Neuronal stem cell (in vitro differentiated cells): Measurements from ENCODE around the gene JPH4.

Experiments
- DNase-seq: peaks from one replicate; pipeline ENCODE4 v3.0.0-alpha.2; 2013; ENCODE audit warnings: low spot score
- H2AFZ ChIP-seq: one replicate; pipeline ENCODE4 v1.6.1; 2013; ENCODE audit warnings: mild to moderate bottlenecking, low read length, inconsistent platforms
- H2AK5ac ChIP-seq: 2 replicates; pipeline ENCODE4 v1.6.1; 2013; ENCODE audit warnings: low read depth, mild to moderate bottlenecking, inconsistent platforms, low read length, moderate library complexity, mixed read lengths
- H2BK120ac ChIP-seq: 2 replicates; pipeline ENCODE4 v1.6.1; 2013; ENCODE audit warnings: low read depth, mild to moderate bottlenecking, inconsistent platforms, low read length, moderate library complexity, mixed read lengths
- H2BK12ac ChIP-seq: one replicate; pipeline ENCODE4 v1.6.1; 2013; ENCODE audit warnings: low read length, inconsistent platforms
- H2BK15ac ChIP-seq: 2 replicates; pipeline ENCODE4 v1.6.1; 2013; ENCODE audit warnings: mild to moderate bottlenecking, low read length, inconsistent platforms, mixed read lengths
- H2BK5ac ChIP-seq: one replicate; pipeline ENCODE4 v1.6.1; 2013; ENCODE audit warnings: inconsistent platforms, mild to moderate bottlenecking, low read length, moderate library complexity
- H3K14ac ChIP-seq: one replicate; pipeline ENCODE4 v1.6.1; 2013; ENCODE audit warnings: low read length, inconsistent platforms
- H3K18ac ChIP-seq: 2 replicates; pipeline ENCODE4 v1.6.1; 2013; ENCODE audit warnings: low read length, inconsistent platforms
- H3K23ac ChIP-seq: 2 replicates; pipeline ENCODE4 v1.6.1; 2013; ENCODE audit warnings: low read depth, mild to moderate bottlenecking, mixed read lengths, low read length, inconsistent platforms; ENCODE audit not compliant: poor library complexity
- H3K27ac ChIP-seq: replicated peaks from 3 replicates; pipeline ENCODE4 v1.5.1; 2013; ENCODE audit warnings: low read length, inconsistent platforms
- H3K27me3 ChIP-seq, 3 experiments: 2 replicates each; pipeline ENCODE4 v1.6.1; 2013; ENCODE audit warnings: low read length in 3 of 3, mild to moderate bottlenecking in 2 of 3, inconsistent platforms in 1 of 3, low read depth in 1 of 3, mixed read lengths in 1 of 3, moderate library complexity in 1 of 3; ENCODE audit not compliant: control insufficient read depth in 3 of 3, insufficient read depth in 3 of 3
- H3K36me3 ChIP-seq, 2 donors: replicated peaks in 1 of 2; 2 replicates each; pipeline ENCODE4 v1.6.1; 2013; ENCODE audit warnings: low read length in 2 of 2; ENCODE audit not compliant: control insufficient read depth in 2 of 2, insufficient read depth in 2 of 2
- H3K4ac ChIP-seq: 2 replicates; pipeline ENCODE4 v1.6.1; 2013; ENCODE audit warnings: inconsistent platforms, mild to moderate bottlenecking, low read length, moderate library complexity
- H3K4me1 ChIP-seq, 2 donors: 1 replicate in 1 of 2; 2 replicates in 1 of 2; pipeline ENCODE4 v1.6.1; 2013; ENCODE audit warnings: low read length in 2 of 2, low read depth in 1 of 2; ENCODE audit not compliant: control insufficient read depth in 2 of 2, insufficient read depth in 1 of 2
- H3K4me2 ChIP-seq: one replicate; pipeline ENCODE4 v1.6.1; 2013; ENCODE audit warnings: mild to moderate bottlenecking, low read length, inconsistent platforms; ENCODE audit not compliant: insufficient read depth, poor library complexity, severe bottlenecking
- H3K4me3 ChIP-seq, 2 donors: 2 replicates each; pipeline ENCODE4 v1.5.1; 2013; ENCODE audit warnings: low read length in 2 of 2, mild to moderate bottlenecking in 2 of 2, inconsistent platforms in 1 of 2, moderate library complexity in 1 of 2
- H3K79me1 ChIP-seq: one replicate; pipeline ENCODE4 v1.6.1; 2013; ENCODE audit warnings: low read depth, mild to moderate bottlenecking, inconsistent platforms, low read length, moderate library complexity
- H3K9ac ChIP-seq: one replicate; pipeline ENCODE4 v1.6.1; 2013; ENCODE audit warnings: mild to moderate bottlenecking, low read depth, low read length, inconsistent platforms; ENCODE audit not compliant: poor library complexity
- H3K9me3 ChIP-seq, 2 donors: replicated peaks in 1 of 2; 2 replicates each; pipeline versions ENCODE3 to v1.6.1; 2013; ENCODE audit warnings: low read length in 2 of 2, mild to moderate bottlenecking in 2 of 2, inconsistent platforms in 1 of 2, low read depth in 1 of 2, mixed read lengths in 1 of 2, moderate library complexity in 1 of 2; ENCODE audit not compliant: control insufficient read depth in 2 of 2, insufficient read depth in 1 of 2
- H4K8ac ChIP-seq: one replicate; pipeline ENCODE4 v1.6.1; 2013; ENCODE audit warnings: low read depth, mild to moderate bottlenecking, inconsistent platforms, low read length, moderate library complexity
- H4K91ac ChIP-seq: one replicate; pipeline ENCODE4 v1.6.1; 2013; ENCODE audit warnings: low read length, low read depth, mild to moderate bottlenecking, inconsistent platforms; ENCODE audit not compliant: poor library complexity
- WGBS, 2 donors: extraction: QIAGEN DNeasy Blood & Tissue Kit; methylation state at CpG; one replicate each; pipeline ENCODE4 v1.1.7; 2013; ENCODE audit warnings: missing lambda C conversion rate in 2 of 2, mixed read lengths in 1 of 2; ENCODE audit not compliant: insufficient read length in 2 of 2, insufficient replicate concordance in 1 of 2; ENCODE audit errors: extremely low coverage in 2 of 2; 5-methylcytosine and 5-hydroxymethylcytosine counted together

The JPH4 gene

GRCh38 chr14:23551266-23552028, 27.1 kb downstream of the JPH4 start, which contains the start of gene ZFHX2:
ZFHX2 (minus strand) TSS chr14:23551765; CDS start chr14:23535325, 16,440 bp downstream.
- Histone ChIP-seq H3K23ac (peak within 1 kb of the TSS; percentile 66), H2BK5ac (no peak within 1 kb of the TSS), H2AFZ (peak within 1 kb of the TSS; percentile 84), H2BK12ac (no peak within 1 kb of the TSS), H4K91ac (no peak within 1 kb of the TSS), H3K4me1 (peaks cover 20 to 22% of the 10 kb centered on the region in 2 donors), H3K4me2 (peak within 1 kb of the TSS; percentile 82), H3K36me3 (no peaks in the 10 kb centered on the region), H3K14ac (peak within 1 kb of the TSS; percentile 31), H3K27ac (peak within 1 kb of the TSS; percentile 80), H3K9me3 (no peaks in the 10 kb centered on the region), H2AK5ac (peak within 1 kb of the TSS; percentile 34), H4K8ac (no peak within 1 kb of the TSS), H3K79me1 (peaks cover 5% of the 10 kb centered on the region), H2BK15ac (peak within 1 kb of the TSS; percentile 50), H3K9ac (peak within 1 kb of the TSS; percentile 91), H3K4me3 (peak within 1 kb of the TSS; percentile 72 to 85), H2BK120ac (no peak within 1 kb of the TSS), H3K18ac (peak within 1 kb of the TSS; percentile 92), H3K27me3 (no peaks in the 10 kb centered on the region), H3K4ac (peak within 1 kb of the TSS; percentile 30)
- WGBS, 2 donors: no CpG with 5 or more reads among the region's 49 CpGs
- DNase-seq: peak; percentile 87

DNA sequence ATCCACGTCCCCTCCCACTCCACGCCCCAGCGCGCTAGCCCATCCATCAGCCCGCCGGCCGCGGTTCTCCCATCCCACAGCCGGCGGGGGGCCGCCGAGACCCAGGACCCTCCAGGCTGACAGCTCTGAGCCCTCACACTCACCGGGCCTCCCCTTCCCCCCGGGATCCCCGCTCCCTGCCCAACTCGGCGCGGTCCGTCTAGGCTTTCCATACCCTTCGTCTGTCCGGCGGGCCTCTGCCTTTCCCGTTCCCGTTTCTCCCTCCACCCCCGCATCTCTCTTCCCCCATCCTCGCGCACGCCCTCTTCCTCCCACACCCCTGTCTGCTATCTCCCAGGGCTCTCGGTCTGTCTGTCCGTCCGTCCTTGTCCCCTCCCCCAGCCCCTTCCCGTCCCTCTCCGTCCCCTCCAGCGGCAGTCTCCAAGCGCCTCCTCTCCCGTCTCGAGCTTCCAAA, 27.8 kb downstream of the JPH4 start:
- Histone ChIP-seq H3K79me1 (peaks cover 5% of the 10 kb centered on the region), H3K9ac (peak overlapping the region; percentile 91), H3K4me2 (peak overlapping the region; percentile 82), H2BK12ac (no peak overlapping the region), H2BK15ac (peak overlapping the region; percentile 50), H3K23ac (peak overlapping the region; percentile 66), H3K27me3 (no peaks in the 10 kb centered on the region), H3K36me3 (no peaks in the 10 kb centered on the region), H2BK5ac (no peak overlapping the region), H3K18ac (peak overlapping the region; percentile 92), H4K8ac (no peak overlapping the region), H4K91ac (no peak overlapping the region), H3K27ac (peak overlapping the region; percentile 80), H3K14ac (peak overlapping the region; percentile 31), H2AK5ac (peak overlapping the region; percentile 34), H3K9me3 (no peaks in the 10 kb centered on the region), H3K4ac (peak overlapping the region; percentile 30), H2BK120ac (no peak overlapping the region), H2AFZ (peak overlapping the region; percentile 84), H3K4me1 (peaks cover 17 to 24% of the 10 kb centered on the region in 2 donors), H3K4me3 (peak overlapping the region; percentile 72 to 85)
- DNase-seq: no peak
- no CpG with 5 or more reads among the region's 37 CpGs for WGBS, 2 donors

GRCh38 chr14:23550131-23550811, 28.3 kb downstream of the JPH4 start:
- H3K27me3 ChIP-seq: no peaks in the 10 kb centered on the region
- no peak overlapping the region for H2BK15ac ChIP-seq
- no peak overlapping the region for H2BK12ac ChIP-seq
- DNase-seq: no peak
- peak overlapping the region; percentile 66 for H3K23ac ChIP-seq
- peak overlapping the region; percentile 31 for H3K14ac ChIP-seq
- no peak overlapping the region for H2BK120ac ChIP-seq
- H4K91ac ChIP-seq: no peak overlapping the region
- no CpG with 5 or more reads among the region's 12 CpGs for WGBS, 2 donors
- H3K9me3 ChIP-seq: no peaks in the 10 kb centered on the region
- peak overlapping the region; percentile 91 for H3K9ac ChIP-seq
- no peak overlapping the region for H4K8ac ChIP-seq
- H3K4me1 ChIP-seq: peaks cover 18 to 28% of the 10 kb centered on the region in 2 donors
- peak overlapping the region; percentile 82 for H3K4me2 ChIP-seq
- peak overlapping the region; percentile 34 for H2AK5ac ChIP-seq
- H2BK5ac ChIP-seq: no peak overlapping the region
- H3K18ac ChIP-seq: peak overlapping the region; percentile 92
- H3K4ac ChIP-seq: peak overlapping the region; percentile 30
- H3K36me3 ChIP-seq: no peaks in the 10 kb centered on the region
- H3K27ac ChIP-seq: no peak overlapping the region
- H2AFZ ChIP-seq: peak overlapping the region; percentile 84
- peak overlapping the region; percentile 72 to 85 for H3K4me3 ChIP-seq
- H3K79me1 ChIP-seq: peaks cover 5% of the 10 kb centered on the region
